LNCaP clone FGC (cell line): ENCODE data around the gene ZBTB4.

Experiments used
- DNase-seq: peaks from one replicate; pipeline ENCODE4 v3.0.0-alpha.2; 2011; ENCODE audit warnings: low read depth
- H3K4me3 ChIP-seq: 2 replicates; pipeline ENCODE4 v1.5.1; 2011; ENCODE audit warnings: mild to moderate bottlenecking, low read depth, low read length, control low read depth
- CTCF ChIP-seq: IDR thresholded peaks from 2 replicates; pipeline ENCODE4 v1.5.1; 2012; ENCODE audit warnings: mild to moderate bottlenecking; ENCODE audit not compliant: control insufficient read depth, insufficient read depth; ENCODE audit errors: extremely low read depth

The ZBTB4 gene

GRCh38 chr17:7426896-7427489 lies 52.4 kb downstream of the ZBTB4 start:
- H3K4me3 ChIP-seq, result no peak overlapping the region
- no peak for TF ChIP-seq CTCF
- DNase-seq, result no peak

- no peak for TF ChIP-seq CTCF
- no peak for DNase-seq
- H3K4me3 ChIP-seq, result no peak overlapping the region
Measured at GRCh38 chr17:7426203-7426863, 53.1 kb downstream of the ZBTB4 start.

- no peak overlapping the region for H3K4me3 ChIP-seq
- TF ChIP-seq CTCF, result no peak
- DNase-seq, result no peak
Measured at GRCh38 chr17:7425756-7426155, 53.7 kb downstream of the ZBTB4 start.

- no peak for DNase-seq
- no peak for TF ChIP-seq CTCF
- no peak within 1 kb of the TSS for H3K4me3 ChIP-seq
Measured at GRCh38 chr17:7425316-7425715, 54.1 kb downstream of the ZBTB4 start, which contains the start of gene SPEM2. SPEM2 (plus strand) TSS chr17:7425616; CDS start chr17:7425689, 73 bp downstream.

- no peak for TF ChIP-seq CTCF
- no peak overlapping the region for H3K4me3 ChIP-seq
- no peak for DNase-seq
Measured at GRCh38 chr17:7423679-7424078, 55.8 kb downstream of the ZBTB4 start.

GRCh38 chr17:7421186-7421585 lies 58.2 kb downstream of the ZBTB4 start:
- no peak for DNase-seq
- TF ChIP-seq CTCF, result no peak
- H3K4me3 ChIP-seq, result no peak overlapping the region

- no peak for TF ChIP-seq CTCF
- no peak for DNase-seq
- H3K4me3 ChIP-seq, result no peak within 1 kb of the TSS
Measured at GRCh38 chr17:7419819-7420610, 59.4 kb downstream of the ZBTB4 start, which contains the start of gene SPEM1. SPEM1 (plus strand) TSS chr17:7420324; CDS start chr17:7420385, 61 bp downstream.
